NB4 (cell line): Measurements from ENCODE around the gene CA10.

Source experiments
- CTCF ChIP-seq: IDR thresholded peaks from one replicate; pipeline ENCODE4 v1.5.1; 2012; ENCODE audit warnings: low read depth, low read length
- POLR2A ChIP-seq: IDR thresholded peaks from 2 replicates; pipeline ENCODE4 v1.6.1; 2011; ENCODE audit warnings: mild to moderate bottlenecking; ENCODE audit not compliant: insufficient read length; ENCODE audit errors: extremely low read depth

- TF ChIP-seq CTCF (no peak), POLR2A (no peak)
Measured at GRCh38 chr17:51914577-51914976, 243.9 kb downstream of the CA10 start.
